Keratinocyte (primary cell): ENCODE data around the gene MRGPRX3. TPM values are rescaled to one million over a fixed set of nuclear protein-coding genes. Genes with fewer than 3 reads are reported as not detected.

Source experiments
- DNase-seq: peaks from one replicate; pipeline ENCODE4 v3.0.0-alpha.2; 2011; ENCODE audit warnings: low read depth, missing footprints, low spot score
- FAIRE-seq: peaks from 2 replicates; lab custom pipeline; 2011; peaks lifted over from hg19 to GRCh38; lab: Jason Lieb, UNC
- H2AFZ ChIP-seq: 2 replicates; pipeline ENCODE4 v1.6.0; 2012; ENCODE audit warnings: low read length, control low read depth, inconsistent platforms; ENCODE audit not compliant: control insufficient read depth
- H3K27ac ChIP-seq: 2 replicates; pipeline ENCODE4 v1.5.1; 2011; ENCODE audit warnings: low read length; ENCODE audit not compliant: control insufficient read depth, insufficient read depth
- H3K27me3 ChIP-seq: 3 replicates; pipeline ENCODE4 v1.6.0; 2011; ENCODE audit warnings: low read length; ENCODE audit not compliant: control insufficient read depth, insufficient read depth; ENCODE audit errors: extremely low read depth
- H3K36me3 ChIP-seq, 2 experiments: 2 replicates in 1 of 2; 3 replicates in 1 of 2; pipeline ENCODE4 v1.5.1; 2011; ENCODE audit warnings: low read length in 2 of 2, mild to moderate bottlenecking in 1 of 2; ENCODE audit not compliant: control insufficient read depth in 2 of 2, insufficient read depth in 2 of 2; ENCODE audit errors: extremely low read depth in 1 of 2
- H3K4me1 ChIP-seq: 3 replicates; pipeline ENCODE4 v1.5.1; 2011; ENCODE audit warnings: low read length; ENCODE audit not compliant: control insufficient read depth, insufficient read depth; ENCODE audit errors: extremely low read depth
- H3K4me2 ChIP-seq: 3 replicates; pipeline ENCODE4 v1.6.0; 2011; ENCODE audit warnings: low read depth, low read length; ENCODE audit not compliant: control insufficient read depth, insufficient read depth; ENCODE audit errors: extremely low read depth
- H3K4me3 ChIP-seq, 3 experiments: fragments of 200-600 bp in 1 of 3; sonication (generic) in 1 of 3; 2 replicates in 2 of 3; 3 replicates in 1 of 3; pipeline ENCODE4 v1.5.1; 2011 to 2016; ENCODE audit warnings: low read length in 3 of 3, mild to moderate bottlenecking in 3 of 3, control low read depth in 2 of 3, inconsistent platforms in 1 of 3, low read depth in 1 of 3, mixed read lengths in 1 of 3, mixed run types in 1 of 3, moderate library complexity in 1 of 3; ENCODE audit not compliant: control insufficient read depth in 2 of 3, insufficient read depth in 2 of 3; ENCODE audit errors: extremely low read depth in 1 of 3
- H3K79me2 ChIP-seq: 2 replicates; pipeline ENCODE4 v1.6.0; 2012; ENCODE audit warnings: low read length; ENCODE audit not compliant: control insufficient read depth, insufficient read depth
- H3K9ac ChIP-seq: 3 replicates; pipeline ENCODE4 v1.6.0; 2011; ENCODE audit warnings: low read length; ENCODE audit not compliant: control insufficient read depth, insufficient read depth; ENCODE audit errors: extremely low read depth
- H3K9me1 ChIP-seq: 3 replicates; pipeline ENCODE4 v1.6.0; 2011; ENCODE audit warnings: low read length; ENCODE audit not compliant: control insufficient read depth, insufficient read depth; ENCODE audit errors: extremely low read depth
- H3K9me3 ChIP-seq: 2 replicates; pipeline ENCODE4 v1.5.1; 2012; ENCODE audit warnings: low read depth, low read length; ENCODE audit not compliant: control insufficient read depth
- H4K20me1 ChIP-seq: 3 replicates; pipeline ENCODE4 v1.6.0; 2011; ENCODE audit warnings: low read length; ENCODE audit not compliant: control insufficient read depth, insufficient read depth; ENCODE audit errors: extremely low read depth
- CTCF ChIP-seq, 3 experiments: IDR thresholded peaks in 1 of 3; conservative IDR thresholded peaks in 1 of 3; optimal IDR thresholded peaks in 1 of 3; 2 replicates in 2 of 3; 3 replicates in 1 of 3; pipeline versions ENCODE3 to v1.5.1; 2011; ENCODE audit warnings: low read length in 3 of 3, mild to moderate bottlenecking in 3 of 3, moderate library complexity in 2 of 3, control low read depth in 1 of 3, inconsistent platforms in 1 of 3; ENCODE audit not compliant: insufficient read depth in 2 of 3; ENCODE audit errors: extremely low read depth in 1 of 3
- EZH2 ChIP-seq: IDR thresholded peaks from one replicate; pipeline ENCODE4 v1.6.1; 2012; ENCODE audit warnings: inconsistent platforms, mild to moderate bottlenecking, low read length, moderate library complexity
- dilution Hi-C: fragments of 300-500 bp; cut with MboI; formaldehyde crosslinking; loops from one replicate; pipeline ENCODE4 v1.7.0; 2020; ENCODE audit warnings: low sequenced_read_pairs; ENCODE audit not compliant: extremely low pct_ligation_motif_present
- polyA plus RNA-seq, 5 experiments: library from polyadenylated mRNA; depleted of rRNA in 3 of 5; stranded (reverse) in 3 of 5; stranded (forward) in 1 of 5; unstranded in 1 of 5; fragments of >200 nt; gene quantifications; 1 replicate in 1 of 5; 2 replicates in 3 of 5; 3 replicates in 1 of 5; pipeline versions ENCODE4 v1.2.1 to v1.2.3, GENCODE V29; 2011 to 2012; ENCODE audit warnings: missing spikeins in 2 of 5, low read depth in 1 of 5, low replicate concordance in 1 of 5

The MRGPRX3 gene
- polyA plus RNA-seq, 1 donor (not counting 4 experiments of a cell fraction or from before 2014, with no cell fraction given), result 2.9 TPM

DNA sequence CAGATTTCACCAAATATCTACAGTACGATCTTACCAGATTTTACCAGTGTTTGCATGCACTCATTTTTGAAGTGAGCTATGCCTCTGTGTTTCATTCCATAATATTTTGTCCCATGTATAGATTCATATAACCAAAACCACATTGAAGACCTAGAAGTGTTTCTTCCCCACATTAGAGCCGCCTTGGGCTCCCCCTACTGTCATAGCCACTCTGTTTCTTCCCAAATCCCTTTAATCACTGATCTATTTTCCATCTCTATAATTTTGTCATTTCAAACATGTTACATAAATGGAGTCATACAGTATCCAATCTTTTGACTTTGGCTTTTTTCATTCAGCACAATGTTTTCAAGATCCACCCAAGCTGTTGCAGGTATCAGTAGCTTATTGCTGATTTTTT lies 12.7 kb downstream of the MRGPRX3 start:
- H3K36me3 ChIP-seq, result no peaks in the 10 kb centered on the region
- peak overlapping the region; percentile 74 for H3K27ac ChIP-seq
- DNase-seq (no peak), FAIRE-seq (no peak)
- H4K20me1 ChIP-seq, result no peaks in the 10 kb centered on the region
- no peak overlapping the region for H2AFZ ChIP-seq
- H3K4me1 ChIP-seq, result peaks cover 8% of the 10 kb centered on the region
- no peak overlapping the region for H3K4me2 ChIP-seq
- no peaks in the 10 kb centered on the region for H3K9me3 ChIP-seq
- dilution Hi-C loops, result no loop called here
- H3K9ac ChIP-seq, result no peak overlapping the region
- H3K27me3 ChIP-seq, result no peaks in the 10 kb centered on the region
- no peak overlapping the region for H3K4me3 ChIP-seq
- TF ChIP-seq CTCF (optimal IDR thresholded peaks at IDR 0.05 in 1 of 3, IDR thresholded peaks at IDR 0.05 in 1 of 3, conservative IDR thresholded peaks at IDR 0.05 in 1 of 3; ENCODE audit: extremely low read depth in 1 of 3, insufficient read depth in 2 of 3, low read length in 3 of 3) (no peak), EZH2 (no peak)
- H3K79me2 ChIP-seq, result no peaks in the 10 kb centered on the region
- H3K9me1 ChIP-seq, result no peaks in the 10 kb centered on the region

DNA sequence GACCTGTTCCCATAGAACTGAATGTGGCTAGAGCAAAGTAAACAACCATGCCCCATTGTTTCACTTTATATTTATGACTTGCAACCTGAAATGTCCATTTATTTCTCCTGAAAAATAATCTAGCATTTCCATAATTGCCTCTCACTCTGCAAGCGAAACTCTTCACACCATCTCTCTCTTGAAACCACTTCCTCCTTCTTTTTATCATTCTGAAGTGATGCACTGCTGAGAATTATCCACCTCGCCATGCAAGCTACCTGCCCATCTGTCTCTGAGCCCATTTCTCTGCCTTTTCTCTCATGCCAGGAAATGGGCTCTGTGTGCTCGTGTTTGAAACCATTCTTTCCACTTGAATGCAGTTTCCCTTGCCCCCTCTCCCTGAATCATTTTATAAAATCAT lies 13.5 kb downstream of the MRGPRX3 start:
- TF ChIP-seq CTCF (optimal IDR thresholded peaks at IDR 0.05 in 1 of 3, IDR thresholded peaks at IDR 0.05 in 1 of 3, conservative IDR thresholded peaks at IDR 0.05 in 1 of 3; ENCODE audit: extremely low read depth in 1 of 3, insufficient read depth in 2 of 3, low read length in 3 of 3) (no peak), EZH2 (no peak)

More for the DNA sequence above, 13.5 kb downstream of the MRGPRX3 start:
- no peak overlapping the region for H3K27ac ChIP-seq
- no peak overlapping the region for H3K4me2 ChIP-seq
- dilution Hi-C loops, result no loop called here
- no peaks in the 10 kb centered on the region for H3K79me2 ChIP-seq
- no peaks in the 10 kb centered on the region for H3K9me1 ChIP-seq
- H2AFZ ChIP-seq, result no peak overlapping the region
- H3K4me3 ChIP-seq, result no peak overlapping the region
- DNase-seq, result no peak
- no peaks in the 10 kb centered on the region for H3K9me3 ChIP-seq
- no peak for FAIRE-seq
- no peak overlapping the region for H3K9ac ChIP-seq
- H3K36me3 ChIP-seq, result no peaks in the 10 kb centered on the region
- H3K4me1 ChIP-seq, result peaks cover 8% of the 10 kb centered on the region
- H4K20me1 ChIP-seq, result no peaks in the 10 kb centered on the region
- no peaks in the 10 kb centered on the region for H3K27me3 ChIP-seq
